Measurements from ENCODE around the gene TNFAIP8.

Gene TNFAIP8

DNA sequence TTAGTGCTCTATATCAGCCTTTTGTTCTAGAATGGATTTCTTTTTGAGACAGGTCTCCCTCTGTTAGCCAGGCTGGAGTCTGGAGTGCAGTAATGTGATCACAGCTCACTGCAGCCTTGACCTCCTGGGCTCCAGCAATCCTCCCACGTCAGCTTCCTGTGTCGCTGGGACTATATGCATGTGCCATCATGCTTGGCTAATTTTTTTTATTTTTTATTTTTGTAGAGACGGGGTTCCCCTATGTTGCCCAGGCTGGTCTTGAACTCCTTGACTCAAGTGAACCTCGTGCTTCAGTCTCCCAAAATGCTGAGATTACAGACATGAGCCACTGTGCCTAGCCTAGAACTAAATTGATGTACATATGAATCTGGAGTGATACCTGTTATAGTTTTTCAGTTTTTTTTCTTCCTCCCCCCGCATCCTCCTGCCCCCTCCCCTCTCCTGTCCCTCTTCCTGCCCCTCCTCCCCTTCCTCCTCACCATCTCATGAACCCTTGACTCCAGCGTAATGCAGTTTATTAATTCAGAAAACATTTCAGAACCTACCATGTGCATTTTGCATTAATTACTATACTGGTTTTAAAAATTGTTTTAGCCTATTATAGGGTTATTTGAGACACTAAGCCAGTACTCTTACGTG lies 37.4 kb upstream of the TNFAIP8 start:
- DNase-seq (ENCODE audit: insufficient read length) (no peak), FAIRE-seq (peak; percentile 54)
- TF ChIP-seq TAF1 (IDR thresholded peaks at IDR 0.05; ENCODE audit: borderline replicate concordance, low read depth, low read length) (no peak), POLR2AphosphoS5 (IDR thresholded peaks at IDR 0.05; ENCODE audit: low read depth, low read length) (no peak), POLR2A (IDR thresholded peaks at IDR 0.05; ENCODE audit: low read depth, low read length) (no peak)

DNA sequence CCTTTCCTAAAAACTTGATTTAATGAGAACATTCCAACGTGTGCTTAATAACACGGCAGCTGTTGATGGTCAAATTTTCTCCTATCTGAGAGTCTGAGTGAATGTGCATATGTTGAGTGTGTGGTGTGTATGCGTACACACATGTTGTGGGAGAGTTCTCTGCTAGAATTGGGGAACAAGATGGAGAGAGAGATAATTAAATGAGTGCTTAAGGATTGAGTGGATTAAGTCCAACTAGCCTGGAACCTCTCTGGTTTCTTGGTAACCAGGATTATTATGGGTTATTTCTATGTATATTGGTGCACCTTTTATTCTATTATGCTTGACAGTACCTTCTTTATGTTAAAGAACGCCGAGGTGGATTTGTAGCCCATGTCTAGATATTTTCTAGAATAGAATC lies 36.4 kb upstream of the TNFAIP8 start:
- TF ChIP-seq TAF1 (IDR thresholded peaks at IDR 0.05; ENCODE audit: borderline replicate concordance, low read depth, low read length) (no peak), POLR2A (IDR thresholded peaks at IDR 0.05; ENCODE audit: low read depth, low read length) (no peak), POLR2AphosphoS5 (IDR thresholded peaks at IDR 0.05; ENCODE audit: low read depth, low read length) (no peak)
- FAIRE-seq (peak; percentile 58), DNase-seq (ENCODE audit: insufficient read length) (no peak)

DNA sequence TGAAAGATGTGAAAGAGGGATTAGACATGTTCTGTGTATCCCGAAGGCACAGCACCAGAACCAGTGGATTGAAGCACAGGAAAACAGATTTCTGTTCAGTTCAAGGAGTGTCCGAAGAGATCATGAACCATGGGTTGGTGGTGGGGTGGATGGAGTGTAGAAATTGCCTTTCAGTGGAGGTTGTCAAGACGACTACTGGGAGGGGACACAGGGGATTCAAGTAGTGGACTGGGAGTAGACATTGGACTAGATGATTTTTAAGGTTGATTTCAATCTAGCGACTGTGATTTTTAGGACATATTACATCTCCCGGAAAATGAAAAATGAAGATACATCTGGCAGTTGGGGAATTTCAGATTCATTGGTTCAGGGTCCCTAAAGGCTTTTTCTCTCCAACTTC lies 35.9 kb upstream of the TNFAIP8 start:
- DNase-seq (ENCODE audit: insufficient read length) (no peak), FAIRE-seq (peak; percentile 38)
- TF ChIP-seq TAF1 (IDR thresholded peaks at IDR 0.05; ENCODE audit: borderline replicate concordance, low read depth, low read length): no peak
- no peak for TF ChIP-seq POLR2A (IDR thresholded peaks at IDR 0.05; ENCODE audit: low read depth, low read length)
- TF ChIP-seq POLR2AphosphoS5 (IDR thresholded peaks at IDR 0.05; ENCODE audit: low read depth, low read length): no peak

DNA sequence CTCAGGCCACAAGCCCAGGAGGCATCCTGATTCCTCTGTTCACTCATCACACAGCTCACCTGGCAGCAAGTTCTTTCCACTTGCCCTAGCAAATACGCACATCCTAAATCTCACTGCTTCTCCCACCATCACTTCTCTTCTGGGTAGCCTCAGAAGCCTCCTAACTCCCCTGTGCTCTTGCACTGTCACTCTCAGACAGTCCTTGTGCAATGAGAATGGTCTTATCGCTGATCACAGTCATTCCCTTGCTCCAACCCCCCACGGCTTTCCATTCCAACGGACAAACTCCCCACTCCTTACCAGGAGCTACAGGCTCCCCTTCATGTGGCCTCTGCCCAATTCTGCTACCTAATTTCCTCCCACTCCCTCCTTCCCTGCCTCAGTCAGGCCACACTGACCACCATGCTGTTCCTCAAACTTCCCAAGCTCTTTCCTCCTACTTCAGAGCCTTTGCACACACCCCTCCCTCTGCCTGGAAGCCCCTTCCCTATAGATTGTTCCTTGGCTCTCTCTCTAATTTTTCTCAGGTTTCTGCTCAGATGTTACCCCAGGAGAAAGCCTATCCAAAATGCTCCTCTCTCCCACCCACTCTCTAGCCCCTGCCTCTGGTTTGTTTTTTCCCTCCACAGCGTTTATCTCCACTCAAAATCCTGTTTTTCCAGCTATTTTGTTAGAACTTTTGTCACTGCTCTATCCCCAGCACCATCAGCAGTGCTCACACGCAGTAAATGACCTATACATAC lies 34.1 kb upstream of the TNFAIP8 start:
- FAIRE-seq (no peak), DNase-seq (ENCODE audit: insufficient read length) (no peak)
- no peak for TF ChIP-seq POLR2A (IDR thresholded peaks at IDR 0.05; ENCODE audit: low read depth, low read length)
- no peak for TF ChIP-seq POLR2AphosphoS5 (IDR thresholded peaks at IDR 0.05; ENCODE audit: low read depth, low read length)
- TF ChIP-seq TAF1 (IDR thresholded peaks at IDR 0.05; ENCODE audit: borderline replicate concordance, low read depth, low read length): no peak

DNA sequence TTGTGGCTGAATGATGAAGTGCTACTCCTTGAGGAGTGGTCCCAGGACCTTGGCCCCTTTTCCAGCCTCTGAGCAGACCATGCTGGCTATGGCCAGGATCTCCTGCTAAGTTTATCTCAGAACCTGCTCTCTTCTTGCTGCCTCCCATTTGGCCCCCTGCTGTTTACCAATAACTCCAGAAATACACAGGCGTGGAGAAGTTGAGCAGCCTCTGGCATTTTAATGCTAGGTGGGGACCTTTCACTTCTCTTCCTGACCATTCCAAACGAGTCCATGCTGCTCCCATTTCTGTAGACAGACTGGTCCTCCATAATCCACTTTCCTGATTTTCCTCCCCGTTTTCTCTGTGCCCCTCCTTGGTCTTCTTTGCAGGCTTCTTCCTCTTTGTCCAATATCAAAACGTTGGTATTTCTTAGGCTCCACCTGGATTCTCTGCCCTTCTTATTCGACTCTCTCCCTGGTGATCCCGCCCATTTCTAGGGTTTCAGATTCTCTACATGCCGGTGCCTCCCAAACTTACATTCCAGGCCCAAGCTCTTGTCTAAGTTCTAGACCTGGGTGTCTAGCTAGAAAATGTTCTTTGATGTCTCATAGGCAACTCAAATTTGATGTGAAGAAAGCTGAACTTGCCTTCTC lies 33.4 kb upstream of the TNFAIP8 start:
- FAIRE-seq: no peak
- no peak for DNase-seq (ENCODE audit: insufficient read length)

DNA sequence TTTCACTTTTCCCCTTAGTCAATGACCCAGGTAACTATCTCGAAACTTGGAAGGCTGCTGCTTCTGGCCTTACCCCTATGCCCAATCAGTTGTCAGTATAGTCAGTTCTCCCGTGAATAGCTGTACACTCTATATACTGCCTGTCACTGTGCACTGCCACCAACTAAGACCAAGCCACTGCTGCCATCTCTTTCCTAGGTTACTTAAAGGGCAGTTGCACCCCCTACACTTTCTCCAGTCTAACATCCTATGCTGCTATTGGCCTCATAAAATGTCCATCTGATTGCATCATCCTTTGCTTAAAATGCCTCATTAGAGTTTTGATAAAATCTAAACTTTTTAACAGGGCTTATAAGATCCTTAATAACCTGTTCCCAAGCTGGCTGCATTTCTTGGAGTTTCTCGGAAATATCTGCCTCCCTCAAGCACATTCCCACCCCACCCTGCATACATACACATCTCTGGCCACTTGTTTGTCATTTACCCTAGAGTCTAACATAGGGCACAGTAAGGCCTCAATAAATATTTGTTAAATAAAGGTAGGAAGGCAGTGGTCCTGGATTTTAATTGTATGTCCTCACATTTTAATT lies 32.8 kb upstream of the TNFAIP8 start:
- FAIRE-seq: peak; percentile 70
- TF ChIP-seq TAF1 (IDR thresholded peaks at IDR 0.05; ENCODE audit: borderline replicate concordance, low read depth, low read length) (no peak), POLR2AphosphoS5 (IDR thresholded peaks at IDR 0.05; ENCODE audit: low read depth, low read length) (no peak), POLR2A (IDR thresholded peaks at IDR 0.05; ENCODE audit: low read depth, low read length) (0 out of 2 replicates have a peak, but pooled peaks have one; percentile 31)
- DNase-seq (ENCODE audit: insufficient read length): no peak

More for the DNA sequence above, 33.4 kb upstream of the TNFAIP8 start:
- TF ChIP-seq TAF1 (IDR thresholded peaks at IDR 0.05; ENCODE audit: borderline replicate concordance, low read depth, low read length): no peak
- TF ChIP-seq POLR2AphosphoS5 (IDR thresholded peaks at IDR 0.05; ENCODE audit: low read depth, low read length): no peak
- TF ChIP-seq POLR2A (IDR thresholded peaks at IDR 0.05; ENCODE audit: low read depth, low read length): no peak

DNA sequence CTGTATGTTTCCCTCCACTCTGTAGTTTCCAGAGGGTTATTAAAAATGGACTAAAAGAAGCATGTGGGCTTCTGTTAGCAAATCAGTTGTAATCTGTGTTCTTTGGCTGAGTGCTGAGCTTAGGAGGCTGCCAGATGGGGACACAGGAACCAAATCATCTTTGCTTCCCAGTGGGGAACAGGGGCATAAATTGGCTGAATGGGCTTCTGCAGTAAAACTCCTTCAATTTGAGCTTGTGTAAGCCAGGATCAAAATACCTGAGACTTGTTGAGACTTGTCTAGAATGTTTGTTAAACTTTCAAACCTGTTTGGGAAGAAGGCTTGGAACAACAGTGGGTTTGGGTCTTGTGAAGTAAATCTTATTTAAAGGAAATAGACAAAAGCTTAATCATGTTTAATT lies 32.2 kb upstream of the TNFAIP8 start:
- FAIRE-seq: peak; percentile 38
- DNase-seq (ENCODE audit: insufficient read length): no peak
- TF ChIP-seq POLR2A (IDR thresholded peaks at IDR 0.05; ENCODE audit: low read depth, low read length) (no peak), TAF1 (IDR thresholded peaks at IDR 0.05; ENCODE audit: borderline replicate concordance, low read depth, low read length) (no peak), POLR2AphosphoS5 (IDR thresholded peaks at IDR 0.05; ENCODE audit: low read depth, low read length) (no peak)

DNA sequence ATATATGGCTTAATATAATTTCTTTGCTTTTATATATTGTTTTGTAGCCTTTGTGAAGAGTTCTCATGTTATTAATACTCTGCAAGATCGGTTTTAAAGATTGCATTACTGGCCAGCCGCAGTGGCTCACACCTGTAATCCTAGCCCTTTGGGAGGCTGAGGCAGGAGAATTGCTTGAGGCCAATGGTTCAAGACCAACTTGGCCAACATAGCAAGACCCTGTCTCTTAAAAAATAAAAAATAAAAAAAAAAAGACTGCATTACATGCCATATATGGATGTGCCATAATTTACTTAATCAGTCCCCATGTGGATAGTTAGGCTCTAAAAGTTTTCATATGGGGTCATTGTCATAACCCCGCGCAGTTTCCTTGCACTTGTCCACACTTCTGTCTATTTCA lies 31.0 kb upstream of the TNFAIP8 start:
- no peak for DNase-seq (ENCODE audit: insufficient read length)
- no peak for FAIRE-seq
- TF ChIP-seq POLR2A (IDR thresholded peaks at IDR 0.05; ENCODE audit: low read depth, low read length) (no peak), POLR2AphosphoS5 (IDR thresholded peaks at IDR 0.05; ENCODE audit: low read depth, low read length) (no peak), TAF1 (IDR thresholded peaks at IDR 0.05; ENCODE audit: borderline replicate concordance, low read depth, low read length) (no peak)

DNA sequence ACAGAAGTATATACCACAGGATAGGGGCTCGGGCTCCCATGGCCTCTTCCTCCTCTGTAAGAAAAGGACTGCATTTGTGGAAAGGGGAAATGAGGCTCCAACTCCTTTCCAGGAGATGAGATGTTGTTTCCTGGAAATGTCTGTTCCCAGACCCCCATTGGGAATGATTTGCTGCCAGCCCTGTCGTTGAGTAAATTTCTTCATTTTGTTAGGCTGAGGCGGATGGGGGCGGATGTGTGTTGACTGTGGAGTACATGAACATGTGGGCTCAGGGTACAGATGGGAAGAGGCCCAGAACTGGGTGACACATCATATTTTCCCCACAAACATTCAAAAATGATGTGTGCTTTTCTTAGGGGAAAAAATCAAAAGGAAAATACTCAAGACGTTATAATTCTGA lies 28.8 kb upstream of the TNFAIP8 start:
- DNase-seq (ENCODE audit: insufficient read length): no peak
- FAIRE-seq: no peak
- TF ChIP-seq POLR2A (IDR thresholded peaks at IDR 0.05; ENCODE audit: low read depth, low read length) (no peak), POLR2AphosphoS5 (IDR thresholded peaks at IDR 0.05; ENCODE audit: low read depth, low read length) (no peak), TAF1 (IDR thresholded peaks at IDR 0.05; ENCODE audit: borderline replicate concordance, low read depth, low read length) (no peak)

DNA sequence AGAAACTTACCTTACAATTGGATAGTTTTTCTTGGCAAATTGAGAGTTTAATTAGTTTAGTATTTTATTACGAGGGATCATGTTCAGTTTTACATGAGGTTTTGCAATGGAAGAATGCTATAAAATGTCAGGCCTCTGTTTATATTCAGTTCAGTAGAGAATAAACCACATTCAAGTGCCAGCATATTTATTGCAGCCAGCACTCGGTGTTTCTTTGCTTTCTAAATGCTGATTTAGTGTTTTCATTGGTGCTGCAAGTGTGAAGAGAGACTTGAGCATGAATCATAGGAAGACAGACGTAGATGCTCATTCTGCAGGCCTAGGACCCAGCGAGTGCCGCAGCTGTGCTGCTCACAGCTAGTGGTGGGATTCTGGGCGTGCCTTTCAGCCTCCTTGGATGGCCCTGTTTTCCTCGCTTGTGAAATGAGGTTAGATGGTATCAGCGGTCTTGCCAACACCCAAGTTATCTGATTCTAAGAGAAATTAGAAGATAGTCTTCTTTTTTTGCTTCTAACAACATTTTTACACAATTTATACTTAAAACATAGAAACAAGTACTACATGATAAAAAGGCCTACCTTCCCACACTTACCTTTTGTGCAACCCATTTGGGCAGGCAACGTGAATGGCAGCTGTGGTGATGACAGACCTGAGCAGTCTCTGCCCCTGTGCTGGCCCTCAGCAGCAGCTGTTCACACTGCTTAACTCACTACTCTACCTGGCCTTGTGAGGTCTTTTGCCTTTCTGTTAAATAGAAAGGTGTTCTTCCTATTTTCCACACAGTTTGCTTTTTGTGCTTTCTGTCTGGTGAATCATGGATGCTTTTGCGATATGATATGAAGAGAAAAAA lies 26.8 kb upstream of the TNFAIP8 start:
- FAIRE-seq (peak; percentile 5), DNase-seq (ENCODE audit: insufficient read length) (no peak)
- no peak for TF ChIP-seq POLR2AphosphoS5 (IDR thresholded peaks at IDR 0.05; ENCODE audit: low read depth, low read length)
- TF ChIP-seq POLR2A (IDR thresholded peaks at IDR 0.05; ENCODE audit: low read depth, low read length): no peak
- no peak for TF ChIP-seq TAF1 (IDR thresholded peaks at IDR 0.05; ENCODE audit: borderline replicate concordance, low read depth, low read length)
